ENCODE results near the gene ARAP2.

DNA sequence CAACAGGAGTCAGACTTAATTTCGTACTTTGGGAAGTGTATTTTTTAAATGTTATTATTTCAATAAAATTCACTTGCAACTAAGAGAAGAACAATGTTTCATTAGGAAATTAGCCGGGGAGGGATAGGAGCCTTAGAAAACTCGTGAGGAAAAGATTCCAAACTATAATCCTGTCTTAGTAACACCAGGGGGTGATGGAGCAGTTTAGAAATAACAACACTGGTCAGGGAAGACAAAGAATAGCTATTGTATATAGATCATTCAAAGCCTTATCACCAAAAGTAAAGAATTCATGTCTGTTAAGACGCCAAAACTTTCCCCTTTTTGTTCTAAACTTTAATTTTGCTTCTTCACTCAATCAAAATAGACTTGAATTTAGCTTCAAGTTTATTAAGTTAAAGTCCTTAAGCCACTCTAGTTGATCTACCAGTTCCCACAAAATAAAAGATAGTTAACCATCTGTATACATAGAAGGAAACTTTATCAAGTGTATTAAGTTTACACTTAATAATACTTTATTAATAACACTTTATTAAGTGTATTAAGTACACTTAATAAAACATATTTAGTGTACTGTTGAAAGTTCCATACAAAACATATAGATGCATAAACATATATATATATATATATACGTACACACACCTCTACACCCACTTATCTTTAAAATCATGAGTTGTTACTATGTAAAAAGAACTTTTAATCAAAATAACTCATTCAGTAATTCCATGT lies 60.5 kb downstream of the ARAP2 start:
- TF ChIP-seq, protein P1, sequence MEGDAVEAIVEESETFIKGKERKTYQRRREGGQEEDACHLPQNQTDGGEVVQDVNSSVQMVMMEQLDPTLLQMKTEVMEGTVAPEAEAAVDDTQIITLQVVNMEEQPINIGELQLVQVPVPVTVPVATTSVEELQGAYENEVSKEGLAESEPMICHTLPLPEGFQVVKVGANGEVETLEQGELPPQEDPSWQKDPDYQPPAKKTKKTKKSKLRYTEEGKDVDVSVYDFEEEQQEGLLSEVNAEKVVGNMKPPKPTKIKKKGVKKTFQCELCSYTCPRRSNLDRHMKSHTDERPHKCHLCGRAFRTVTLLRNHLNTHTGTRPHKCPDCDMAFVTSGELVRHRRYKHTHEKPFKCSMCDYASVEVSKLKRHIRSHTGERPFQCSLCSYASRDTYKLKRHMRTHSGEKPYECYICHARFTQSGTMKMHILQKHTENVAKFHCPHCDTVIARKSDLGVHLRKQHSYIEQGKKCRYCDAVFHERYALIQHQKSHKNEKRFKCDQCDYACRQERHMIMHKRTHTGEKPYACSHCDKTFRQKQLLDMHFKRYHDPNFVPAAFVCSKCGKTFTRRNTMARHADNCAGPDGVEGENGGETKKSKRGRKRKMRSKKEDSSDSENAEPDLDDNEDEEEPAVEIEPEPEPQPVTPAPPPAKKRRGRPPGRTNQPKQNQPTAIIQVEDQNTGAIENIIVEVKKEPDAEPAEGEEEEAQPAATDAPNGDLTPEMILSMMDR (conservative IDR thresholded peaks at IDR 0.05; ENCODE audit: low read length) = no peak
- no peak for TF ChIP-seq EZH2phosphoT487 (IDR thresholded peaks at IDR 0.05; ENCODE audit: borderline replicate concordance)

All from Loucy (cell line).